Measurements from ENCODE around the gene ARMC7.
A peak's percentile ranks its signal among the peaks of the same experiment; 100 is the strongest.
"Not testable (repeated sequence)": the region's sequence is repeated elsewhere in the genome, so short reads cannot be mapped to it uniquely, and the experiment has no call there.

Gene ARMC7

GRCh38 chr17:75125984-75126383 lies 16.2 kb downstream of the ARMC7 start:
- FAIRE-seq, result peak; percentile 23
- DNase-seq (ENCODE audit: insufficient read length, low spot score), result no peak
- peak; percentile 25; the same call in 1 of the 2 replicates for TF ChIP-seq POLR2A (IDR thresholded peaks at IDR 0.05; ENCODE audit: low read depth, low read length)
- no peak for TF ChIP-seq POU2F2 (IDR thresholded peaks at IDR 0.05; ENCODE audit: low read depth, low read length)
- peak; percentile 53 for TF ChIP-seq SPI1 (IDR thresholded peaks at IDR 0.05; ENCODE audit: low read depth, low read length)

- FAIRE-seq, result no peak
- no peak for TF ChIP-seq TAF1 (IDR thresholded peaks at IDR 0.05; ENCODE audit: low read depth, low read length)
- no peak for TF ChIP-seq POLR2A (IDR thresholded peaks at IDR 0.05; ENCODE audit: low read depth, low read length)
- TF ChIP-seq SPI1 (IDR thresholded peaks at IDR 0.05; ENCODE audit: low read depth, low read length), result no peak
- TF ChIP-seq POLR2AphosphoS5 (IDR thresholded peaks at IDR 0.05; ENCODE audit: low read depth, low read length), result no peak
- TF ChIP-seq POU2F2 (IDR thresholded peaks at IDR 0.05; ENCODE audit: low read depth, low read length), result no peak
- TF ChIP-seq PAX5 (IDR thresholded peaks at IDR 0.05; ENCODE audit: insufficient read depth, low read length, severe bottlenecking), result no peak
Measured at GRCh38 chr17:75126954-75127353, 17.2 kb downstream of the ARMC7 start.

GRCh38 chr17:75127936-75128335 lies 18.2 kb downstream of the ARMC7 start:
- FAIRE-seq; DNase-seq (ENCODE audit: insufficient read length, low spot score): not testable (repeated sequence)

More at GRCh38 chr17:75126954-75127353, 17.2 kb downstream of the ARMC7 start:
- DNase-seq (ENCODE audit: insufficient read length, low spot score), result no peak

GRCh38 chr17:75128694-75129505 lies 19.1 kb downstream of the ARMC7 start:
- TF ChIP-seq PAX5 (IDR thresholded peaks at IDR 0.05; ENCODE audit: insufficient read depth, low read length, severe bottlenecking) (no peak), POLR2AphosphoS5 (IDR thresholded peaks at IDR 0.05; ENCODE audit: low read depth, low read length) (peak; percentile 48; the same call in 1 of the 2 replicates)
- DNase-seq (ENCODE audit: insufficient read length, low spot score) (no peak), FAIRE-seq (no peak)

GRCh38 chr17:75129576-75129975 lies 19.8 kb downstream of the ARMC7 start:
- TF ChIP-seq POU2F2 (IDR thresholded peaks at IDR 0.05; ENCODE audit: low read depth, low read length), result no peak
- TF ChIP-seq POLR2A (IDR thresholded peaks at IDR 0.05; ENCODE audit: low read depth, low read length), result peak; percentile 19; the same call in 1 of the 2 replicates
- FAIRE-seq, result no peak
- no peak for DNase-seq (ENCODE audit: insufficient read length, low spot score)

GRCh38 chr17:75130059-75130631 lies 20.4 kb downstream of the ARMC7 start:
- DNase-seq (ENCODE audit: insufficient read length, low spot score), result no peak
- no peak for FAIRE-seq
- TF ChIP-seq POLR2A (IDR thresholded peaks at IDR 0.05; ENCODE audit: low read depth, low read length) (no peak), TAF1 (IDR thresholded peaks at IDR 0.05; ENCODE audit: low read depth, low read length) (no peak), PAX5 (IDR thresholded peaks at IDR 0.05; ENCODE audit: insufficient read depth, low read length, severe bottlenecking) (no peak), POU2F2 (IDR thresholded peaks at IDR 0.05; ENCODE audit: low read depth, low read length) (no peak), SPI1 (IDR thresholded peaks at IDR 0.05; ENCODE audit: low read depth, low read length) (no peak), POLR2AphosphoS5 (IDR thresholded peaks at IDR 0.05; ENCODE audit: low read depth, low read length) (no peak)

GRCh38 chr17:75130632-75131277 lies 21.0 kb downstream of the ARMC7 start:
- no peak for FAIRE-seq
- TF ChIP-seq POLR2AphosphoS5 (IDR thresholded peaks at IDR 0.05; ENCODE audit: low read depth, low read length), result no peak
- no peak for TF ChIP-seq TAF1 (IDR thresholded peaks at IDR 0.05; ENCODE audit: low read depth, low read length)
- TF ChIP-seq PAX5 (IDR thresholded peaks at IDR 0.05; ENCODE audit: insufficient read depth, low read length, severe bottlenecking), result no peak
- no peak for TF ChIP-seq SPI1 (IDR thresholded peaks at IDR 0.05; ENCODE audit: low read depth, low read length)
- no peak for TF ChIP-seq POU2F2 (IDR thresholded peaks at IDR 0.05; ENCODE audit: low read depth, low read length)
- TF ChIP-seq POLR2A (IDR thresholded peaks at IDR 0.05; ENCODE audit: low read depth, low read length), result no peak
- DNase-seq (ENCODE audit: insufficient read length, low spot score), result peak; percentile 57

- TF ChIP-seq POLR2A (IDR thresholded peaks at IDR 0.05; ENCODE audit: low read depth, low read length) (peak; percentile 71; the same call in 1 of the 2 replicates), SPI1 (IDR thresholded peaks at IDR 0.05; ENCODE audit: low read depth, low read length) (0 out of 2 replicates have a peak, but pooled peaks have one; percentile 8), POLR2AphosphoS5 (IDR thresholded peaks at IDR 0.05; ENCODE audit: low read depth, low read length) (peak; percentile 94), PAX5 (IDR thresholded peaks at IDR 0.05; ENCODE audit: insufficient read depth, low read length, severe bottlenecking) (no peak), TAF1 (IDR thresholded peaks at IDR 0.05; ENCODE audit: low read depth, low read length) (peak; percentile 72; the same call in 1 of the 2 replicates), POU2F2 (IDR thresholded peaks at IDR 0.05; ENCODE audit: low read depth, low read length) (peak; percentile 98)
- DNase-seq (ENCODE audit: insufficient read length, low spot score), result peak; percentile 94
- FAIRE-seq, result peak; percentile 88
Measured at GRCh38 chr17:75131278-75132017, 21.7 kb downstream of the ARMC7 start, which contains the start of gene NT5C. Gene NT5C (minus strand): TSS chr17:75131742. CDS start chr17:75131707, 35 bp downstream.

GRCh38 chr17:75132018-75133000 lies 22.5 kb downstream of the ARMC7 start:
- DNase-seq (ENCODE audit: insufficient read length, low spot score); FAIRE-seq: not testable (repeated sequence)
